ENCODE measurements around the gene VAT1L. TPM values are rescaled to one million over a fixed set of nuclear protein-coding genes. Genes with fewer than 3 reads are reported as not detected.

Gene VAT1L
- total and polyA plus RNA-seq, 8 donors, result 0.61 to 5.1 (median 1.3) TPM; not detected in 2

GRCh38 chr16:77916111-77916510 is 127.7 kb downstream of the VAT1L start:
- intact Hi-C loops (cut with DNase I; ENCODE audit: low total_unique reads), result no loop called here

GRCh38 chr16:77917971-77918370 is 129.6 kb downstream of the VAT1L start:
- Histone ChIP-seq H3K36me3 (no peaks in the 10 kb centered on the region), H3K27me3 (no peaks in the 10 kb centered on the region), H3K9me3 (no peaks in the 10 kb centered on the region), H3K4me1 (peaks cover 12 to 30% (median 17%) of the 10 kb centered on the region in 4 donors), H3K27ac (no peak overlapping the region), H3K4me3 (no peak overlapping the region)
- 72 to 83% (median 79%) methylated on average over 3 of the region's 3 CpGs for WGBS, 5 donors
- TF ChIP-seq EP300 (IDR thresholded peaks at IDR 0.05) (no peak), POLR2A (IDR thresholded peaks at IDR 0.05) (no peak), CTCF (IDR thresholded peaks at IDR 0.05) (no peak), POLR2AphosphoS5 (IDR thresholded peaks at IDR 0.05) (no peak)
- intact Hi-C loops (cut with DNase I; ENCODE audit: low total_unique reads), result no loop called here
- no peak for DNase-seq

More at GRCh38 chr16:77916111-77916510, 127.7 kb downstream of the VAT1L start:
- TF ChIP-seq POLR2AphosphoS5 (IDR thresholded peaks at IDR 0.05) (no peak), EP300 (IDR thresholded peaks at IDR 0.05) (no peak), CTCF (IDR thresholded peaks at IDR 0.05) (no peak), POLR2A (IDR thresholded peaks at IDR 0.05) (no peak)
- Histone ChIP-seq H3K4me3 (no peak overlapping the region), H3K27ac (no peak overlapping the region), H3K9me3 (no peaks in the 10 kb centered on the region), H3K27me3 (no peaks in the 10 kb centered on the region), H3K36me3 (no peaks in the 10 kb centered on the region), H3K4me1 (peaks cover 12 to 28% (median 17%) of the 10 kb centered on the region in 4 donors)
- DNase-seq, result no peak
- WGBS, 5 donors, result 88 to 95% (median 93%) methylated on average over 9 of the region's 9 CpGs

- DNase-seq, result peak in 1 of 2 donors; percentile 82
- intact Hi-C loops (cut with DNase I; ENCODE audit: low total_unique reads), result no loop called here
- no peak overlapping the region for H3K4me3 ChIP-seq
- peak in 2 of 3 donors; percentile 21 to 53 for TF ChIP-seq POLR2AphosphoS5 (IDR thresholded peaks at IDR 0.05)
- TF ChIP-seq CTCF (IDR thresholded peaks at IDR 0.05), result no peak
- TF ChIP-seq POLR2A (IDR thresholded peaks at IDR 0.05), result no peak
- TF ChIP-seq EP300 (IDR thresholded peaks at IDR 0.05), result no peak
- no peak overlapping the region for H3K27ac ChIP-seq
- peaks cover 12 to 30% (median 17%) of the 10 kb centered on the region in 4 donors for H3K4me1 ChIP-seq
- H3K27me3 ChIP-seq, result no peaks in the 10 kb centered on the region
- WGBS, 5 donors, result 16 to 29% (median 18%) methylated on average over 8 of the region's 8 CpGs
- H3K36me3 ChIP-seq, result no peaks in the 10 kb centered on the region
- H3K9me3 ChIP-seq, result no peaks in the 10 kb centered on the region
These were observed 130.7 kb downstream of the VAT1L start for GRCh38 chr16:77918809-77919707.

GRCh38 chr16:77919761-77920415 is 131.5 kb downstream of the VAT1L start:
- TF ChIP-seq POLR2A (IDR thresholded peaks at IDR 0.05) (no peak), POLR2AphosphoS5 (IDR thresholded peaks at IDR 0.05) (no peak), CTCF (IDR thresholded peaks at IDR 0.05) (no peak), EP300 (IDR thresholded peaks at IDR 0.05) (no peak)
- Histone ChIP-seq H3K36me3 (no peaks in the 10 kb centered on the region), H3K4me1 (peaks cover 12 to 30% (median 17%) of the 10 kb centered on the region in 4 donors), H3K4me3 (no peak overlapping the region), H3K27ac (no peak overlapping the region), H3K27me3 (peaks cover 0 to 3% (median under 1%) of the 10 kb centered on the region in 3 donors), H3K9me3 (no peaks in the 10 kb centered on the region)
- no peak for DNase-seq
- intact Hi-C loops (cut with DNase I; ENCODE audit: low total_unique reads), result no loop called here
- WGBS, 5 donors, result 22 to 49% (median 24%) methylated on average over 8 of the region's 8 CpGs

Data from stomach (tissue), 9 donors.